H1 (cell line): ENCODE results near the gene UBE3C. TPM values are rescaled to one million over a fixed set of nuclear protein-coding genes. Genes with fewer than 3 reads are reported as not detected.

ENCODE experiments used
- CTCF ChIA-PET: fragments of 300-600 bp; sonication (Branson Sonifier 250); formaldehyde crosslinking; loops from one replicate; lab custom pipeline; 2021; ENCODE audit not compliant: partially characterized antibody; lab: Charles Lee
- POLR2A ChIA-PET: fragments of 300-600 bp; sonication (Branson Sonifier 250); formaldehyde crosslinking; loops from one replicate; lab custom pipeline; 2021; ENCODE audit warnings: inconsistent platforms; ENCODE audit not compliant: partially characterized antibody; lab: Charles Lee
- DNase-seq, 2 experiments: peaks; one replicate each; pipeline versions ENCODE4 v3.0.0 to v3.0.0-alpha.2; 2010 to 2022; ENCODE audit warnings: low spot score in 2 of 2, low read depth in 1 of 2, mixed read lengths in 1 of 2
- FAIRE-seq: peaks from 2 replicates; lab custom pipeline; 2011; peaks lifted over from hg19 to GRCh38; lab: Jason Lieb, UNC
- H2AFZ ChIP-seq: 2 replicates; pipeline ENCODE4 v1.8.1; 2012; ENCODE audit warnings: low read length, inconsistent platforms
- H2AK5ac ChIP-seq: 2 replicates; pipeline ENCODE4 v1.6.1; 2013; ENCODE audit warnings: low read depth, low read length
- H2BK120ac ChIP-seq: replicated peaks from 2 replicates; pipeline ENCODE3; 2013; ENCODE audit warnings: low read depth, low read length, inconsistent platforms
- H2BK12ac ChIP-seq: 2 replicates; pipeline ENCODE4 v1.6.1; 2013; ENCODE audit warnings: low read depth, low read length
- H2BK15ac ChIP-seq: 2 replicates; pipeline ENCODE4 v1.6.1; 2013; ENCODE audit warnings: low read length
- H2BK20ac ChIP-seq: 2 replicates; pipeline ENCODE4 v1.6.1; 2013; ENCODE audit warnings: low read length
- H2BK5ac ChIP-seq: 2 replicates; pipeline ENCODE4 v1.6.1; 2013; ENCODE audit warnings: low read depth, low read length
- H3K14ac ChIP-seq: 2 replicates; pipeline ENCODE4 v1.6.1; 2013; ENCODE audit warnings: inconsistent platforms; ENCODE audit not compliant: insufficient read length
- H3K18ac ChIP-seq: 2 replicates; pipeline ENCODE4 v1.6.1; 2013; ENCODE audit warnings: low read length; ENCODE audit errors: extremely low read depth
- H3K23ac ChIP-seq: 2 replicates; pipeline ENCODE4 v1.6.1; 2013; ENCODE audit warnings: inconsistent platforms; ENCODE audit not compliant: insufficient read length
- H3K23me2 ChIP-seq: 2 replicates; pipeline ENCODE4 v1.6.1; 2013; ENCODE audit warnings: low read depth, low read length
- H3K27ac ChIP-seq: 2 replicates; pipeline ENCODE4 v1.6.1; 2011; ENCODE audit warnings: low read depth, low read length, inconsistent platforms
- H3K27me3 ChIP-seq, 4 experiments: replicated peaks in 1 of 4; 1 replicate in 1 of 4; 2 replicates in 3 of 4; pipeline versions ENCODE4 v1.6.1 to v1.8.1; 2011 to 2013; ENCODE audit warnings: low read length in 3 of 4, mild to moderate bottlenecking in 3 of 4, inconsistent platforms in 2 of 4, mixed read lengths in 2 of 4, moderate library complexity in 1 of 4; ENCODE audit not compliant: control insufficient read depth in 3 of 4, insufficient read depth in 3 of 4; ENCODE audit errors: extremely low read depth in 1 of 4
- H3K36me3 ChIP-seq, 4 experiments: 2 replicates each; pipeline versions ENCODE4 v1.6.1 to v1.8.1; 2011 to 2013; ENCODE audit warnings: mild to moderate bottlenecking in 4 of 4, low read length in 3 of 4, moderate library complexity in 2 of 4, control low read depth in 1 of 4, inconsistent platforms in 1 of 4; ENCODE audit not compliant: insufficient read depth in 4 of 4, control insufficient read depth in 2 of 4
- H3K4ac ChIP-seq: replicated peaks from 2 replicates; pipeline ENCODE3; 2013; ENCODE audit warnings: low read length, low read depth, mixed read lengths, inconsistent platforms; ENCODE audit not compliant: insufficient read length
- H3K4me1 ChIP-seq, 4 experiments: replicated peaks in 1 of 4; 1 replicate in 1 of 4; 2 replicates in 3 of 4; pipeline versions ENCODE4 v1.6.1 to v1.8.1; 2011 to 2013; ENCODE audit warnings: low read length in 3 of 4, inconsistent platforms in 2 of 4, mixed read lengths in 1 of 4; ENCODE audit not compliant: insufficient read depth in 4 of 4, control insufficient read depth in 3 of 4
- H3K4me2 ChIP-seq, 2 experiments: 2 replicates each; pipeline versions ENCODE4 v1.6.1 to v1.8.1; 2011 to 2013; ENCODE audit warnings: low read depth in 2 of 2, low read length in 2 of 2, control low read depth in 1 of 2, inconsistent platforms in 1 of 2, mild to moderate bottlenecking in 1 of 2; ENCODE audit not compliant: insufficient read depth in 1 of 2
- H3K4me3 ChIP-seq, 4 experiments: fragments of 200-600, 300-600 bp in 1 of 4; sonication (generic), shearing (Covaris generic), sonication (Bioruptor Twin) in 1 of 4; 2 replicates each; pipeline versions ENCODE4 v1.5.1 to v1.8.1; 2011 to 2016; ENCODE audit warnings: low read length in 4 of 4, low read depth in 3 of 4, control low read depth in 2 of 4, inconsistent platforms in 2 of 4, mild to moderate bottlenecking in 2 of 4, mixed read lengths in 1 of 4, moderate library complexity in 1 of 4; ENCODE audit not compliant: insufficient read depth in 2 of 4; ENCODE audit errors: extremely low read depth in 1 of 4
- H3K56ac ChIP-seq: replicated peaks from 2 replicates; pipeline ENCODE3; 2013; ENCODE audit warnings: low read depth, mild to moderate bottlenecking, mixed read lengths, low read length, inconsistent platforms; ENCODE audit not compliant: insufficient read length
- H3K79me1 ChIP-seq: 2 replicates; pipeline ENCODE4 v1.6.1; 2013; ENCODE audit warnings: low read depth, low read length, control low read depth
- H3K79me2 ChIP-seq, 2 experiments: 2 replicates each; pipeline versions ENCODE4 v1.6.1 to v1.8.1; 2012 to 2013; ENCODE audit warnings: low read length in 2 of 2, mild to moderate bottlenecking in 2 of 2, inconsistent platforms in 1 of 2; ENCODE audit not compliant: insufficient read depth in 2 of 2, control insufficient read depth in 1 of 2
- H3K9ac ChIP-seq, 4 experiments: replicated peaks in 1 of 4; 1 replicate in 1 of 4; 2 replicates in 3 of 4; pipeline versions ENCODE4 v1.6.1 to v1.8.1; 2011 to 2013; ENCODE audit warnings: low read depth in 3 of 4, low read length in 3 of 4, control low read depth in 2 of 4, mild to moderate bottlenecking in 2 of 4, moderate library complexity in 2 of 4, inconsistent platforms in 1 of 4; ENCODE audit errors: extremely low read depth in 1 of 4
- H3K9me3 ChIP-seq, 2 experiments: 2 replicates each; pipeline versions ENCODE4 v1.6.1 to v1.8.1; 2012 to 2013; ENCODE audit warnings: mild to moderate bottlenecking in 2 of 2, moderate library complexity in 2 of 2, control low read depth in 1 of 2, inconsistent platforms in 1 of 2, low read depth in 1 of 2, low read length in 1 of 2, mixed read lengths in 1 of 2; ENCODE audit not compliant: insufficient read depth in 2 of 2
- H4K20me1 ChIP-seq, 2 experiments: replicated peaks in 1 of 2; 2 replicates each; pipeline versions ENCODE3 to v1.8.1; 2011 to 2013; ENCODE audit warnings: inconsistent platforms in 2 of 2, low read length in 2 of 2, mild to moderate bottlenecking in 1 of 2; ENCODE audit not compliant: insufficient read depth in 2 of 2, control insufficient read depth in 1 of 2
- H4K5ac ChIP-seq: 2 replicates; pipeline ENCODE4 v1.6.1; 2013; ENCODE audit warnings: low read length, low read depth, mixed read lengths, inconsistent platforms; ENCODE audit not compliant: insufficient read length
- H4K8ac ChIP-seq: 2 replicates; pipeline ENCODE4 v1.8.0; 2013; ENCODE audit warnings: mild to moderate bottlenecking, moderate library complexity, low read length, inconsistent platforms; ENCODE audit not compliant: insufficient read depth; ENCODE audit errors: extremely low read depth
- H4K91ac ChIP-seq: replicated peaks from 2 replicates; pipeline ENCODE3; 2013; ENCODE audit warnings: low read length, mixed read lengths, inconsistent platforms; ENCODE audit not compliant: insufficient read length
- ASH2L ChIP-seq: fragments of 200-600, 300-600 bp; sonication (generic); IDR thresholded peaks from one replicate; pipeline ENCODE4 v1.7.1; 2017; ENCODE audit warnings: low read length
- CREB1 ChIP-seq: IDR thresholded peaks from 2 replicates; pipeline ENCODE4 v1.6.1; 2012; ENCODE audit warnings: inconsistent platforms
- JUN ChIP-seq: IDR thresholded peaks from 2 replicates; pipeline ENCODE4 v1.6.1; 2011; ENCODE audit warnings: low read depth, mild to moderate bottlenecking, improper control_type of control experiment, low read length
- POU5F1 ChIP-seq: IDR thresholded peaks from 2 replicates; pipeline ENCODE4 v1.6.1; 2011; ENCODE audit warnings: low read depth, mild to moderate bottlenecking, low read length, moderate library complexity
- WGBS, 2 experiments: shearing (Covaris generic) in 1 of 2; methylation state at CpG; one replicate each; pipeline versions ENCODE4 v1.1.6 to v1.1.7; 2013 to 2015; ENCODE audit warnings: low lambda C conversion rate in 2 of 2, mixed read lengths in 2 of 2, inconsistent platforms in 1 of 2, low coverage in 1 of 2, missing lambda C conversion rate in 1 of 2; ENCODE audit not compliant: insufficient replicate concordance in 2 of 2, insufficient coverage in 1 of 2, insufficient read length in 1 of 2; ENCODE audit errors: extremely low coverage in 1 of 2, missing lambda C conversion rate in 1 of 2; 5-methylcytosine and 5-hydroxymethylcytosine counted together
- polyA plus RNA-seq, 7 experiments: library from polyadenylated mRNA; depleted of rRNA in 3 of 7; stranded (reverse) in 5 of 7; unstranded in 2 of 7; fragments of >200 nt in 5 of 7; fragments of 200-250 nt in 2 of 7; gene quantifications; 1 replicate in 5 of 7; 2 replicates in 1 of 7; 4 replicates in 1 of 7; pipeline versions ENCODE4 v1.2.1 to v1.2.3, GENCODE V29; 2011 to 2013; ENCODE audit warnings: missing spikeins in 2 of 7, mixed read lengths in 2 of 7
- total RNA-seq: library from RNA; stranded (reverse); fragmentation: NEBNext Ultra II Directional; extraction: Animal tissue kit (Norgen Biotek cat#: 25700); gene quantifications from 2 replicates; pipeline ENCODE4 v1.2.1, GENCODE V29; 2021

Gene UBE3C
- total and polyA plus RNA-seq, 2 of the 8 experiments (the other 6 are each of a cell fraction or from before 2014, with no cell fraction given) = 32.0 to 54.1 TPM

DNA sequence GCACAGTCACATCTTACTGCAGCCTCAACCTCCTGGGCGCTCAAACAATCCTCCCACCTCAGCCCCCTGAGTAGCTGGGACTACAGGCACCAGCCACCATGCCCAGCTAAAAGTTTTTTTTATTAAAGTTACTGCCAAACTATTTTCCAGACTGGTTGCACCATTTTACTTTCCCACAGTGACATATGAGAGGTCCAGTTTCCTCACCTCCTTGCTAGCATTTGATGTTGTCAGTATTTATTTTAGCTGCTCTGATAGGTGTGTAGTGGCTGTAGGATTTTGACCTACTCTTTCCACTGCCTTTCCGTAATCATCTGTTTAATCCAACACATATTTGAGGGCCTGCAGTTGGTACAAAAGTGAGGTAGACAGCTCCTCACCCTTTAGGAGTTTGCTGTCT lies 5.4 kb upstream of the UBE3C start:
- Histone ChIP-seq H3K4me3 (no peak overlapping the region), H2BK12ac (no peak overlapping the region), H2AK5ac (no peak overlapping the region), H3K23ac (no peak overlapping the region), H3K56ac (no peak overlapping the region), H3K79me2 (no peaks in the 10 kb centered on the region), H2AFZ (no peak overlapping the region), H2BK5ac (no peak overlapping the region), H4K8ac (no peak overlapping the region; the same call in 1 of the 2 replicates), H2BK120ac (no peak overlapping the region), H4K20me1 (no peaks in the 10 kb centered on the region), H3K79me1 (no peaks in the 10 kb centered on the region), H3K27me3 (no peaks in the 10 kb centered on the region), H3K4me2 (no peak overlapping the region), H2BK15ac (no peak overlapping the region), H4K91ac (no peak overlapping the region), H2BK20ac (no peak overlapping the region), H3K18ac (no peak overlapping the region), H3K14ac (no peak overlapping the region), H3K36me3 (no peaks in the 10 kb centered on the region), H4K5ac (no peak overlapping the region), H3K23me2 (no peaks in the 10 kb centered on the region), H3K4ac (no peak overlapping the region), H3K27ac (no peak overlapping the region), H3K9me3 (no peaks in the 10 kb centered on the region), H3K4me1 (peaks cover 0 to 2% (median 0%) of the 10 kb centered on the region in 4 experiments; a peak in 1 of 7 replicates), H3K9ac (no peak overlapping the region)
- ChIA-PET CTCF (no interaction called here), POLR2A (no interaction called here)
- DNase-seq = no peak
- TF ChIP-seq JUN (no peak), POU5F1 (no peak), ASH2L (no peak), CREB1 (no peak)
- no peak for FAIRE-seq
- 78% methylated on average over 2 of the region's 2 CpGs; no CpG with 5 or more reads in 1 of the 2 experiments for WGBS, 2 experiments
